HG02885 (cell line): ENCODE results near the gene FHL1.
"Not testable (repeated sequence)": the region's sequence is repeated elsewhere in the genome, so short reads cannot be mapped to it uniquely, and the experiment has no call there.

Experiments used
- ATAC-seq: cut with Tn5 transposase; IDR thresholded peaks from one replicate; pipeline ENCODE4 v1.9.1; 2021; ENCODE audit warnings: mild to moderate bottlenecking; ENCODE audit not compliant: unreplicated experiment, poor library complexity

Gene FHL1

DNA sequence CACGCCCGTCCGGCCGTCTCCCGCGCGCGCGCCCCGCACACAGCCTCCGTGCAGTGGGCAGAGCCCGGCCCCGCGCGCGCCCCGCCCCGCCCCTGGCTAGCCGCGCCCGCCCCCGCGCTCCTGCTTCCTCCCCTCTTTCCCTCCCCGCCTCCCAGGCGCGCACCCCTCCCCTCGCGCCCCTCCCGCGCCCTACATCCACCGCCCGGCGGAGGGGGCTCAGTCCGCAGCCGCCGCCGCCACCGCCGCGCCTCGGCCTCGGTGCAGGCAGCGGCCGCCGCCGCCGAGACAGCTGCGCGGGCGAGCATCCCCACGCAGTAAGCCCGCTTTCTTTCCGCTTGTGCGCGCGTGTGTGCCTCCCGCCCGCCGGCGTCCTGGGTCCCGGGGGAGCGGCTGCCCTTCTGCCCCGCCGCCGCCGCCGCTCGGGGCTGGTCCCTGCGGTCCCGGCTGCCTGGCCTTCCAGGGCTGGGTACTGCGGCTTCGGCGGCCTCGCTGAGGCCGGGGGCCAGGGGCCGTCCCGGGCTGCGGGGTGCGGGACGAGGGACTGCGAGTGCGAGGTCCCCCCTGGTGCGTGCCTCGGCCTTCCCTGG, at the start of gene FHL1:
TSS of gene FHL1 (plus strand) at position 219 of the 587 bp plus-strand sequence.
- peak; percentile 60 for ATAC-seq

- ATAC-seq = no peak
These were observed 49.2 kb upstream of the FHL1 start for GRCh38 chrX:136097871-136098805.

- ATAC-seq = no peak
These were observed 42.4 kb upstream of the FHL1 start for GRCh38 chrX:136104936-136105335.

GRCh38 chrX:136106920-136107528, 40.3 kb upstream of the FHL1 start:
- ATAC-seq = no peak

GRCh38 chrX:136108905-136109304, 38.4 kb upstream of the FHL1 start:
- not testable (repeated sequence) for ATAC-seq

GRCh38 chrX:136112286-136112685, 35.0 kb upstream of the FHL1 start:
- ATAC-seq = no peak

GRCh38 chrX:136112778-136113177, 34.6 kb upstream of the FHL1 start:
- no peak for ATAC-seq

GRCh38 chrX:136115126-136115903, 32.0 kb upstream of the FHL1 start:
- no peak for ATAC-seq

GRCh38 chrX:136115904-136116297, 31.4 kb upstream of the FHL1 start:
- no peak for ATAC-seq

DNA sequence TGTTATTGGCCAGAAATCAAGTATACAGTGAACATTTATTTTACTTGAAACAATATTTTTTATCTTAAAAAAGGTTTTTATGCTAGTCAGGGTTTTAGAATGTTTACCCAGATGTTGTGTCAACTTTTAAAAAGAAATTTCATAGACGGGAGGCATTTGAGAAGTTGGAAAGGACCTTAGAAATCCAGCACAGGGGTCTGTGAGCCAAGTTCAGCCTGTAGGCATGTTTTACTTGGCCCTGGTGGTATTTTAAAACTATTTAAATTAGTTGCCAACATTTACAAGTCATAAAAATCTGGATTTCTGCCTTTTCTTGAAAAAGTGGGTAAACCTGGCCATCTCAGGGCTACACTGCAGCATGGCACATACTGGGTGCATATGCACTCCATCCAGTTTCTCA, 25.5 kb upstream of the FHL1 start:
- ATAC-seq = no peak

DNA sequence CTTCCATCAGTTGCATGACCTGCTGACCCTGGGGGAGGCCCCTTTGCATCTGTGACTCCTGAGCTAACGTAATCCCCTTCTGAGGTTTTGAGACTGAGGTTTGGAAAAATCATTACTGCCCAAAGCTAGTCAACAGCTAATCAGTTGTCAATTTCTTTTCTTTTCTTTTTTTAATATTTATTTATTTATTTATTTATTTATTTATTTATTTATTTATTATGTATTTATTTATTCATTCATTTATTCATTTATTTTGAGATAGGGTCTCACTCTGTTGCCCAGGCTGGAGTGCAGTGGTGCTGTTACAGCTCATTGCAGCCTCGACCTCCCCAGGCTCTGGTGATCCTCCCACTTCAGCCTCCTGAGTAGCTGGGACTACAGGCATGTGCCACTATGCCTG, 25.1 kb upstream of the FHL1 start:
- no peak for ATAC-seq

DNA sequence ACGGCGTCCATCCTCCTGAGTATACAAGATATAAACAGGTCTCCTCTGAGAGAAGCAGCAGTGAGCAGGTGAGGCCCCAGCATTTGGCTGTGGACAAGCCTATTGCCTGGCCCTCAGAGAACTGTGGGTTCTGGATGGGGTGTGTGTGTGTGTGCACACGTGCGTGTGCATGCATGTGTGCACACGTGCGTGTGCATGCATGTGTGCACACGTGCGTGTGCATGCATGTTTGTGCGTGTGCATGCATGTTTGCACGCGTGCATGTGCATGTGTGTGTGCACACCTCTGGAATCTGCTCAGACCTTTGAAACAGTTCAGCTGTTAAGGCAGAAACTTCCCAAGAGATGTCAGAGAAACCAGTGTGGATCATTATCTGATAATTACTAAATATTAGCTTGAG, 22.2 kb upstream of the FHL1 start:
- no peak for ATAC-seq

- ATAC-seq = no peak
These were observed 21.0 kb upstream of the FHL1 start for GRCh38 chrX:136126371-136126770.

DNA sequence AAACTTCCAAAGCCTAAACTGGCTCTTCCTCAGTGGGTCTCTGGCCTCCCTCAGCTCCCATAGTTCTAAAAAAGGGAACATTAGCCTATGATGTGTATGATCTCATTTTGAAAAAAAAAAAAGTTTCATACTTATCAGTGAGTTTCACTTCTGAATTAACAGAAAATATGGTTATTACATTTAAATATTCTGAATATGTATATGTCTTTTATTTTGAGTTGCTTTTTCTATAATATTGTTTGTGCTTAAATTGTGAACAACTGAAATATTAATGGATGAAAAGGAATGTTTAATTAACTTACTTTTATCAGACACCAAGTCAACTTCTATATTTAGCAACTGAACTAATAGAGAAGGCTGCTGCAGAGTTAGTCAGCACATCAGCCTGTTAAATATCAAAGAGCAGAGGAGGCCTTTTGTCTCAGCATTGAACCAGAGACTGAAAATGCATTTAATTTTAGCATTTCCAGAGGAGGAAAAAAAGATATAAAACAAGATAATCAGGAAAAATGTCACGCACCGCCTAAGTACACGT, 20.4 kb upstream of the FHL1 start:
- ATAC-seq = no peak

DNA sequence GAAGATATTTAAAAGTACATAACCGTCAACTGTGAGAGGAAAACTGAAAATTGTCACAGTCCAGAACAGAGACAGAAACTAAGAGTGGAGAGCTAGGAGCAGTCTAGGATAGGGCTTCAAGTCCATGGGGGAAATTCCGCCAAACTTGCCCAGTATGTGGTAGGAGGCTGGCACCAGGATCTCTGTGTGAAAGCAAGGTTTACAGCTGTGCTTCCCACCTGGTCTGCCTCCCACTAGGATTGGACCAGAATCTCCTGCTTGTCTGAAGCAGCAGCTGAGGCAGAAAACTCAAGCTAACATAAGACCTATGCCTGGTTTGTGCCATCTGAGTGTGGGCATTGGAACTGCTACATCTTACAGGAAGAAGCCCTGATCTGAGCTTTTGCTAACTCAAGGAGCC, 18.6 kb upstream of the FHL1 start:
- ATAC-seq = no peak

DNA sequence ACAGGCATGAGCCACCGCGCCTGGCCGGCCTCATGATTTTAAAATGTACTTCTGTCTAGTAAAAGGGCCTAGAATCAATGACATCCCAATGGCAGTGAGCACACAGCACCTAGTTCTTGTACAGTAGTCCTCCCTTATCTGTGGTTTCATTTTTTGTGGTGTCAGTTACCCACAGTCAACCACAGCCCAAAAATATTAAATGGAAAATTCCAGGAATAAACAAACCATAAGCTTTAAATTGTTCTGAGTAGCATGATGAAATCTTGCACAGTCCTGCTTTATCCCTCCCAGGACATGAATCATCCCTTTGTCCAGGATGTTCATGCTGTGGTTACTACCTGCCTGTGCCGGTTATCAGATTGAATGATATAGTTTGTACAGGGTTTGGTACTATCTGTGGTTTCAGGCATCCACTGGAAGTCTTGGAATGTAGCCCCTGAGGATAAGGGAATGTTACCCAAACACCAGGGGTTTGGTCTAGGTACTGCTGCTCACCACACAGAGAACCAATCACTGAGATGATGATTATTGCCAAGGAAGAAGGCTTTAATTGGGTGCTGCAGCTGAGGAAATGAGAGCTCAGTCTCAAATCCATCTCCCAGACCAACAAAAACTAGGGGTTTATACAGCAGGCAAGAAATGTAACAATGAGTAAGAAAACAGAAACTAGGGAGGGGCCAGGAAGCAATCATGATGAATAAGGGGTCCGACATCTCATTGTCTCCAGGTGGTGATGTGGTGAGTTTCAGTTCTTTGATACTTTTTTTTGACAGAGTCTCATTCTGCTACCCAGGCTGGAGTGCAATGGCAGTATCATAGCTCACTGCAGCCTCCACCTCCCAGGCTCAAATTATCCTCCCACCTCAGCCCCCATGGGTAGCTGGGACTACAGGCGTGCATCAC, 16.2 kb upstream of the FHL1 start:
- no peak for ATAC-seq

- ATAC-seq = no peak
These were observed 8.4 kb upstream of the FHL1 start for GRCh38 chrX:136138939-136139338.

DNA sequence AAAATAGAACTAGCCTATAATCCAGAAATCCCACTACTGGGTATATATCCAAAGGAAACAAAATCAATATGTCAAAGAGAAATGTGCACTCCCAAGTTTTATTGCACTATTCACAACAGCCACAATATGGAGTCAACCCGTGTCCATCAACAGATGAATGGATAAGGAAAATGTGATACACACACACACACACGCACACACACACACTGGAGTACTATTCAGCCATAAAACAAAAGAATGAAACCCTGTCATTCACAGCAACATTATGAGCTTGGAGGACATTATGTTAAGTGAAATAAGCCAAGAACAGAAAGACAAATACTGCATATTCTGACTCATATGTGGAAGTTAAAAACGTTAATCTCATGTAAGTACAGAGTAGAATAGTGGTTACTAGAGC, 5.8 kb upstream of the FHL1 start:
- ATAC-seq = no peak

DNA sequence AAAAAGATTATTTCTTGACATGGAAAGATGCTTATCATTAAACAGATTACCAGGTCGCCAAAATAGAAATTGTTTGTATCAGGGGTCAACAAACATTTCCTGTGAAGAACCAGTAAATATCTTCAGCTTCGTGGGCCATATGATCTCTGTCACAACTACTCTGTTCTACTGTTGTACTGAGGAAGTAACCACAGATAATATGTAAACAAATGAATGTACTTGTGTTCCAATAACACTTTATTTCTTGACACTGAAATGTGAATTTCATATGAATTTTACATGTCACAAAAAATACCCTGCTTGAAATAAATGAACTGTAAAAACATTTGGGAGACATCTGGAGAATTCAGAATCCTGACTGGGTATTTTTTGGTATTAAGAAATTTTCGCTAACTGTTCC, 4.7 kb upstream of the FHL1 start:
- no peak for ATAC-seq
